RWPE2 (cell line): ENCODE measurements around the gene LCLAT1.
"Not testable (repeated sequence)": the region's sequence is repeated elsewhere in the genome, so short reads cannot be mapped to it uniquely, and the experiment has no call there.

Source experiments
- ATAC-seq: fragments of 200-7000 bp; cut with Tn5 transposase; 3 replicates; pipeline ENCODE4 v1.9.1; 2021; ENCODE audit warnings: low read depth
- DNase-seq: peaks from one replicate; pipeline ENCODE4 v3.0.0-alpha.2; 2020; ENCODE audit warnings: low spot score
- H3K27ac ChIP-seq: fragments of 450-650 bp; 2 replicates; pipeline ENCODE4 v1.5.1; 2017; ENCODE audit warnings: mild to moderate bottlenecking; ENCODE audit not compliant: poor library complexity, severe bottlenecking
- H3K27me3 ChIP-seq: fragments of 250-450 bp; sonication (Bioruptor Pico); 2 replicates; pipeline ENCODE4 v1.5.1; 2021; ENCODE audit warnings: mild to moderate bottlenecking, moderate library complexity; ENCODE audit not compliant: insufficient read depth, poor library complexity, severe bottlenecking
- H3K36me3 ChIP-seq: fragments of 250-450 bp; sonication (Bioruptor Pico); 2 replicates; pipeline ENCODE4 v1.5.1; 2020; ENCODE audit warnings: low read depth, mild to moderate bottlenecking, moderate library complexity
- H3K4me1 ChIP-seq: fragments of 250-450 bp; sonication (Bioruptor Pico); 2 replicates; pipeline ENCODE4 v1.5.1; 2021; ENCODE audit warnings: mild to moderate bottlenecking, moderate library complexity; ENCODE audit not compliant: insufficient read depth, poor library complexity, severe bottlenecking
- H3K4me3 ChIP-seq: fragments of 250-450 bp; sonication (Bioruptor Pico); 2 replicates; pipeline ENCODE4 v1.5.1; 2021; ENCODE audit warnings: mild to moderate bottlenecking, moderate library complexity; ENCODE audit not compliant: severe bottlenecking
- H3K9me3 ChIP-seq: fragments of 250-450 bp; sonication (Bioruptor Pico); 2 replicates; pipeline ENCODE4 v1.5.1; 2021; ENCODE audit warnings: mild to moderate bottlenecking, moderate library complexity; ENCODE audit not compliant: severe bottlenecking
- CTCF ChIP-seq: fragments of 450-650 bp; IDR thresholded peaks from one replicate; pipeline ENCODE4 v1.5.1; 2017; ENCODE audit warnings: mild to moderate bottlenecking, moderate library complexity; ENCODE audit not compliant: poor library complexity, severe bottlenecking

The LCLAT1 gene

GRCh38 chr2:30505500-30506180 is 58.6 kb downstream of the LCLAT1 start:
- H3K36me3 ChIP-seq, result 0 out of 2 replicates have a peak, but pooled peaks cover 3% of the 10 kb centered on the region
- H3K9me3 ChIP-seq, result no peaks in the 10 kb centered on the region
- DNase-seq (no peak), ATAC-seq (no peak)
- peaks cover under 1% of the 10 kb centered on the region for H3K4me1 ChIP-seq
- no peak overlapping the region for H3K27ac ChIP-seq
- TF ChIP-seq CTCF, result no peak
- H3K4me3 ChIP-seq, result no peak overlapping the region
- H3K27me3 ChIP-seq, result no peaks in the 10 kb centered on the region

- not testable (repeated sequence) for H3K4me3 ChIP-seq, H3K9me3 ChIP-seq, H3K36me3 ChIP-seq, ATAC-seq, DNase-seq, H3K27ac ChIP-seq, H3K27me3 ChIP-seq
- H3K4me1 ChIP-seq, result peaks cover 19% of the 10 kb centered on the region
Observed at GRCh38 chr2:30507460-30507859, 60.4 kb downstream of the LCLAT1 start.

- H3K27me3 ChIP-seq, result no peaks in the 10 kb centered on the region
- H3K9me3 ChIP-seq, result no peaks in the 10 kb centered on the region
- ATAC-seq, result no peak
- 0 out of 2 replicates have a peak, but pooled peaks cover 3% of the 10 kb centered on the region for H3K36me3 ChIP-seq
- no peak overlapping the region for H3K4me3 ChIP-seq
- TF ChIP-seq CTCF, result no peak
- no peak for DNase-seq
- no peak overlapping the region for H3K27ac ChIP-seq
- H3K4me1 ChIP-seq, result peaks cover 26% of the 10 kb centered on the region
Observed at GRCh38 chr2:30509716-30510115, 62.7 kb downstream of the LCLAT1 start.

- no peak overlapping the region for H3K27ac ChIP-seq
- TF ChIP-seq CTCF, result no peak
Observed at GRCh38 chr2:30510409-30510808, 63.4 kb downstream of the LCLAT1 start.

GRCh38 chr2:30511122-30512083 is 64.4 kb downstream of the LCLAT1 start:
- Histone ChIP-seq H3K4me3 (no peak overlapping the region), H3K27ac (no peak overlapping the region), H3K9me3 (no peaks in the 10 kb centered on the region), H3K27me3 (no peaks in the 10 kb centered on the region), H3K4me1 (peaks cover 28% of the 10 kb centered on the region), H3K36me3 (0 out of 2 replicates have a peak, but pooled peaks cover 3% of the 10 kb centered on the region)
- no peak for TF ChIP-seq CTCF
- DNase-seq (no peak), ATAC-seq (peak; percentile 89)

More at GRCh38 chr2:30510409-30510808, 63.4 kb downstream of the LCLAT1 start:
- Histone ChIP-seq H3K36me3 (0 out of 2 replicates have a peak, but pooled peaks cover 3% of the 10 kb centered on the region), H3K4me1 (peaks cover 28% of the 10 kb centered on the region), H3K4me3 (no peak overlapping the region), H3K27me3 (no peaks in the 10 kb centered on the region), H3K9me3 (no peaks in the 10 kb centered on the region)
- ATAC-seq, result no peak
- DNase-seq, result no peak
